Hematopoietic multipotent progenitor cell treated with erythropoietin and hydrocortisone succinate and interleukin-3 and kit ligand, for 6 days (in vitro differentiated cells): ENCODE results near the gene PTPN1.
A peak's percentile ranks its signal among the peaks of the same experiment; 100 is the strongest.
"Not testable (repeated sequence)": the region's sequence is repeated elsewhere in the genome, so short reads cannot be mapped to it uniquely, and the experiment has no call there.

Experiments used
- DNase-seq: peaks from one replicate; pipeline ENCODE4 v3.0.0-alpha.2; 2015

The PTPN1 gene

GRCh38 chr20:50482396-50482981 is 27.7 kb upstream of the PTPN1 start:
- DNase-seq = peak; percentile 85

- peak; percentile 39 for DNase-seq
Measured at GRCh38 chr20:50484271-50484976, 25.8 kb upstream of the PTPN1 start.

- DNase-seq = no peak
Measured at GRCh38 chr20:50487397-50487796, 22.8 kb upstream of the PTPN1 start.

- no peak for DNase-seq
Measured at GRCh38 chr20:50488236-50488806, 21.9 kb upstream of the PTPN1 start.

GRCh38 chr20:50491168-50491567 is 19.0 kb upstream of the PTPN1 start:
- no peak for DNase-seq

- DNase-seq = peak; percentile 63
Measured at GRCh38 chr20:50491926-50492634, 18.1 kb upstream of the PTPN1 start.

- DNase-seq = no peak
Measured at GRCh38 chr20:50493881-50494253, 16.3 kb upstream of the PTPN1 start.

- no peak for DNase-seq
Measured at GRCh38 chr20:50494428-50494827, 15.8 kb upstream of the PTPN1 start.

- DNase-seq = no peak
Measured at GRCh38 chr20:50496773-50497385, 13.3 kb upstream of the PTPN1 start.

GRCh38 chr20:50498071-50498776 is 12.0 kb upstream of the PTPN1 start:
- no peak for DNase-seq

- no peak for DNase-seq
Measured at GRCh38 chr20:50499938-50500337, 10.2 kb upstream of the PTPN1 start.

- DNase-seq = no peak
Measured at GRCh38 chr20:50501972-50502745, 8.0 kb upstream of the PTPN1 start.

- peak; percentile 71 for DNase-seq
Measured at GRCh38 chr20:50504231-50504823, 5.9 kb upstream of the PTPN1 start.

- no peak for DNase-seq
Measured at GRCh38 chr20:50506270-50506579, 4.0 kb upstream of the PTPN1 start.

- DNase-seq = not testable (repeated sequence)
Measured at GRCh38 chr20:50507745-50508144, 2.4 kb upstream of the PTPN1 start.

- DNase-seq = no peak
Measured at GRCh38 chr20:50508171-50508755, 1.9 kb upstream of the PTPN1 start.

- DNase-seq = peak; percentile 59
Measured at GRCh38 chr20:50510706-50511542, 741 bp downstream of the PTPN1 start.

- no peak for DNase-seq
Measured at GRCh38 chr20:50512323-50512722, 2.1 kb downstream of the PTPN1 start.

- DNase-seq = no peak
Measured at GRCh38 chr20:50513169-50514034, 3.2 kb downstream of the PTPN1 start.

- DNase-seq = no peak
Measured at GRCh38 chr20:50514035-50514337, 3.8 kb downstream of the PTPN1 start.
